Neuronal stem cell (in vitro differentiated cells): ENCODE measurements around the gene USP24.

Experiments used
- DNase-seq: peaks from one replicate; pipeline ENCODE4 v3.0.0-alpha.2; 2013; ENCODE audit warnings: low spot score
- H2AFZ ChIP-seq: one replicate; pipeline ENCODE4 v1.6.1; 2013; ENCODE audit warnings: mild to moderate bottlenecking, low read length, inconsistent platforms
- H2AK5ac ChIP-seq: 2 replicates; pipeline ENCODE4 v1.6.1; 2013; ENCODE audit warnings: low read depth, mild to moderate bottlenecking, inconsistent platforms, low read length, moderate library complexity, mixed read lengths
- H2BK120ac ChIP-seq: 2 replicates; pipeline ENCODE4 v1.6.1; 2013; ENCODE audit warnings: low read depth, mild to moderate bottlenecking, inconsistent platforms, low read length, moderate library complexity, mixed read lengths
- H2BK12ac ChIP-seq: one replicate; pipeline ENCODE4 v1.6.1; 2013; ENCODE audit warnings: low read length, inconsistent platforms
- H2BK15ac ChIP-seq: 2 replicates; pipeline ENCODE4 v1.6.1; 2013; ENCODE audit warnings: mild to moderate bottlenecking, low read length, inconsistent platforms, mixed read lengths
- H2BK5ac ChIP-seq: one replicate; pipeline ENCODE4 v1.6.1; 2013; ENCODE audit warnings: inconsistent platforms, mild to moderate bottlenecking, low read length, moderate library complexity
- H3K14ac ChIP-seq: one replicate; pipeline ENCODE4 v1.6.1; 2013; ENCODE audit warnings: low read length, inconsistent platforms
- H3K18ac ChIP-seq: 2 replicates; pipeline ENCODE4 v1.6.1; 2013; ENCODE audit warnings: low read length, inconsistent platforms
- H3K23ac ChIP-seq: 2 replicates; pipeline ENCODE4 v1.6.1; 2013; ENCODE audit warnings: low read depth, mild to moderate bottlenecking, mixed read lengths, low read length, inconsistent platforms; ENCODE audit not compliant: poor library complexity
- H3K27ac ChIP-seq: replicated peaks from 3 replicates; pipeline ENCODE4 v1.5.1; 2013; ENCODE audit warnings: low read length, inconsistent platforms
- H3K27me3 ChIP-seq, 3 experiments: 2 replicates each; pipeline ENCODE4 v1.6.1; 2013; ENCODE audit warnings: low read length in 3 of 3, mild to moderate bottlenecking in 2 of 3, inconsistent platforms in 1 of 3, low read depth in 1 of 3, mixed read lengths in 1 of 3, moderate library complexity in 1 of 3; ENCODE audit not compliant: control insufficient read depth in 3 of 3, insufficient read depth in 3 of 3
- H3K36me3 ChIP-seq, 2 donors: replicated peaks in 1 of 2; 2 replicates each; pipeline ENCODE4 v1.6.1; 2013; ENCODE audit warnings: low read length in 2 of 2; ENCODE audit not compliant: control insufficient read depth in 2 of 2, insufficient read depth in 2 of 2
- H3K4ac ChIP-seq: 2 replicates; pipeline ENCODE4 v1.6.1; 2013; ENCODE audit warnings: inconsistent platforms, mild to moderate bottlenecking, low read length, moderate library complexity
- H3K4me1 ChIP-seq, 2 donors: 1 replicate in 1 of 2; 2 replicates in 1 of 2; pipeline ENCODE4 v1.6.1; 2013; ENCODE audit warnings: low read length in 2 of 2, low read depth in 1 of 2; ENCODE audit not compliant: control insufficient read depth in 2 of 2, insufficient read depth in 1 of 2
- H3K4me2 ChIP-seq: one replicate; pipeline ENCODE4 v1.6.1; 2013; ENCODE audit warnings: mild to moderate bottlenecking, low read length, inconsistent platforms; ENCODE audit not compliant: insufficient read depth, poor library complexity, severe bottlenecking
- H3K4me3 ChIP-seq, 2 donors: 2 replicates each; pipeline ENCODE4 v1.5.1; 2013; ENCODE audit warnings: low read length in 2 of 2, mild to moderate bottlenecking in 2 of 2, inconsistent platforms in 1 of 2, moderate library complexity in 1 of 2
- H3K79me1 ChIP-seq: one replicate; pipeline ENCODE4 v1.6.1; 2013; ENCODE audit warnings: low read depth, mild to moderate bottlenecking, inconsistent platforms, low read length, moderate library complexity
- H3K9ac ChIP-seq: one replicate; pipeline ENCODE4 v1.6.1; 2013; ENCODE audit warnings: mild to moderate bottlenecking, low read depth, low read length, inconsistent platforms; ENCODE audit not compliant: poor library complexity
- H3K9me3 ChIP-seq, 2 donors: replicated peaks in 1 of 2; 2 replicates each; pipeline versions ENCODE3 to v1.6.1; 2013; ENCODE audit warnings: low read length in 2 of 2, mild to moderate bottlenecking in 2 of 2, inconsistent platforms in 1 of 2, low read depth in 1 of 2, mixed read lengths in 1 of 2, moderate library complexity in 1 of 2; ENCODE audit not compliant: control insufficient read depth in 2 of 2, insufficient read depth in 1 of 2
- H4K8ac ChIP-seq: one replicate; pipeline ENCODE4 v1.6.1; 2013; ENCODE audit warnings: low read depth, mild to moderate bottlenecking, inconsistent platforms, low read length, moderate library complexity
- H4K91ac ChIP-seq: one replicate; pipeline ENCODE4 v1.6.1; 2013; ENCODE audit warnings: low read length, low read depth, mild to moderate bottlenecking, inconsistent platforms; ENCODE audit not compliant: poor library complexity
- WGBS, 2 donors: extraction: QIAGEN DNeasy Blood & Tissue Kit; methylation state at CpG; one replicate each; pipeline ENCODE4 v1.1.7; 2013; ENCODE audit warnings: missing lambda C conversion rate in 2 of 2, mixed read lengths in 1 of 2; ENCODE audit not compliant: insufficient read length in 2 of 2, insufficient replicate concordance in 1 of 2; ENCODE audit errors: extremely low coverage in 2 of 2; 5-methylcytosine and 5-hydroxymethylcytosine counted together

Gene USP24

GRCh38 chr1:55185832-55186231, 29.3 kb downstream of the USP24 start:
- no peak overlapping the region for H2AFZ ChIP-seq
- H2BK5ac ChIP-seq = no peak overlapping the region
- H3K79me1 ChIP-seq = peaks cover 3% of the 10 kb centered on the region
- H4K91ac ChIP-seq = no peak overlapping the region
- H2BK120ac ChIP-seq = no peak overlapping the region
- H4K8ac ChIP-seq = no peak overlapping the region
- peaks cover 2 to 17% of the 10 kb centered on the region in 2 donors for H3K9me3 ChIP-seq
- H3K36me3 ChIP-seq = no peaks in the 10 kb centered on the region
- no peak overlapping the region for H3K4me3 ChIP-seq
- H3K9ac ChIP-seq = no peak overlapping the region
- no peak overlapping the region for H3K18ac ChIP-seq
- H3K27ac ChIP-seq = no peak overlapping the region
- H3K4me1 ChIP-seq = peaks cover 0 to 2% of the 10 kb centered on the region in 2 donors
- H3K27me3 ChIP-seq = no peaks in the 10 kb centered on the region
- H3K4ac ChIP-seq = no peak overlapping the region
- no CpG with 5 or more reads among the region's 2 CpGs for WGBS, 2 donors
- DNase-seq = no peak
- no peak overlapping the region for H3K4me2 ChIP-seq
- no peak overlapping the region for H2BK15ac ChIP-seq
- H3K23ac ChIP-seq = no peak overlapping the region
- H2AK5ac ChIP-seq = no peak overlapping the region
- H3K14ac ChIP-seq = no peak overlapping the region
- H2BK12ac ChIP-seq = no peak overlapping the region

GRCh38 chr1:55184859-55185258, 30.3 kb downstream of the USP24 start:
- Histone ChIP-seq H3K9me3 (peaks cover 2 to 23% of the 10 kb centered on the region in 2 donors), H4K8ac (no peak overlapping the region), H3K79me1 (peaks cover 3% of the 10 kb centered on the region), H3K9ac (no peak overlapping the region), H3K4me2 (no peak overlapping the region), H3K14ac (no peak overlapping the region), H2AK5ac (no peak overlapping the region), H2AFZ (no peak overlapping the region), H2BK120ac (no peak overlapping the region), H2BK12ac (no peak overlapping the region), H3K18ac (no peak overlapping the region), H2BK5ac (no peak overlapping the region), H3K27ac (no peak overlapping the region), H3K36me3 (no peaks in the 10 kb centered on the region), H4K91ac (no peak overlapping the region), H3K27me3 (no peaks in the 10 kb centered on the region), H2BK15ac (no peak overlapping the region), H3K4me3 (no peak overlapping the region), H3K4ac (no peak overlapping the region), H3K4me1 (peaks cover 0 to 2% of the 10 kb centered on the region in 2 donors), H3K23ac (no peak overlapping the region)
- WGBS, 2 donors = no CpG with 5 or more reads among the region's 5 CpGs
- no peak for DNase-seq

GRCh38 chr1:55181666-55182065, 33.5 kb downstream of the USP24 start:
- Histone ChIP-seq H3K23ac (no peak overlapping the region), H3K79me1 (peaks cover 3% of the 10 kb centered on the region), H4K91ac (no peak overlapping the region), H3K18ac (no peak overlapping the region), H4K8ac (no peak overlapping the region), H2BK5ac (no peak overlapping the region), H2BK12ac (no peak overlapping the region), H2BK120ac (no peak overlapping the region), H2AFZ (no peak overlapping the region), H3K27ac (no peak overlapping the region), H3K14ac (no peak overlapping the region), H3K4ac (no peak overlapping the region), H3K4me3 (no peak overlapping the region), H3K9me3 (peaks cover 2 to 30% of the 10 kb centered on the region in 2 donors), H3K4me2 (no peak overlapping the region), H3K27me3 (no peaks in the 10 kb centered on the region), H3K36me3 (peaks cover 0 to 13% of the 10 kb centered on the region in 2 donors), H2AK5ac (no peak overlapping the region), H3K4me1 (peaks cover 0 to 2% of the 10 kb centered on the region in 2 donors), H2BK15ac (no peak overlapping the region), H3K9ac (no peak overlapping the region)
- DNase-seq = no peak

DNA sequence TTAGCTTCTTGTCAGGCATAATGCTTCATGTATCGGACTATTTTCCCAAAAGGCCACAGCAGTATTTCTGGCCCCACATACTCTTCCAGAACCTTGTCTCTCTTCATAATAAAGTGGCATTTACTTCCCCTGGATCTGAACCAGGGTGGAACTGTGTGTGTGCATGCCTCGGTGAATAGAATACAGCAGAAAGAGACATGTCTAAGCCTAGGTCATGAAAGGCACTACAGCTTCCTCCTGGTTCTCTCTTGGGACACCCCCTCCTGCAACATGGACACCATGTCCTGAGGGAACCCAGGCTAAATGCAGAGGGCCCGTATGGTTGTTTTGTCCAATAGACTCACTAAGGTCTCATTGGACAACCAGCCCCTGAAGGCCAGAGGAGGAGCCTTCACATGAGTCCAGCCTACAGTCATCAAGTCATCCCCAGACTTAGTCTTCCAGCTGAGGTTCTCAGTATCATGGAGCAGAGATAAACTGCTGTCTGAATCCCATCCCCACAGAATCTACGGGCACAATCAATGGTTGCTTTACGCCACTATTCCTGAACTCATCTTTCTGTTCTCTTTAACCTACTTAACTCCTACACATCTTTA, 35.0 kb downstream of the USP24 start:
- Histone ChIP-seq H3K4me3 (no peak overlapping the region), H3K9me3 (peaks cover 2 to 24% of the 10 kb centered on the region in 2 donors), H2BK5ac (no peak overlapping the region), H3K79me1 (no peaks in the 10 kb centered on the region), H3K18ac (no peak overlapping the region), H3K4ac (no peak overlapping the region), H2AFZ (no peak overlapping the region), H3K23ac (no peak overlapping the region), H3K14ac (no peak overlapping the region), H3K4me1 (peaks cover 0 to 2% of the 10 kb centered on the region in 2 donors), H3K27ac (no peak overlapping the region), H3K9ac (no peak overlapping the region), H2BK120ac (no peak overlapping the region), H2BK12ac (no peak overlapping the region), H4K8ac (no peak overlapping the region), H4K91ac (no peak overlapping the region), H2AK5ac (no peak overlapping the region), H3K36me3 (peaks cover 0 to 28% of the 10 kb centered on the region in 2 donors), H3K4me2 (no peak overlapping the region), H2BK15ac (no peak overlapping the region), H3K27me3 (no peaks in the 10 kb centered on the region)
- no peak for DNase-seq
- WGBS, 2 donors = no CpG with 5 or more reads among the region's 5 CpGs
